H9 (cell line): Measurements from ENCODE around the gene HMGCS2. TPM values are rescaled to one million over a fixed set of nuclear protein-coding genes. Genes with fewer than 3 reads are reported as not detected.

Source experiments
- DNase-seq: peaks from one replicate; pipeline ENCODE4 v3.0.0-alpha.2; 2017
- H2AFZ ChIP-seq: one replicate; pipeline ENCODE4 v1.6.1; 2013; ENCODE audit warnings: mild to moderate bottlenecking, low read length, control low read depth, moderate library complexity
- H2AK5ac ChIP-seq: 2 replicates; pipeline ENCODE4 v1.6.1; 2013; ENCODE audit warnings: low read length, control low read depth, mixed read lengths; ENCODE audit not compliant: insufficient read length
- H2BK120ac ChIP-seq: one replicate; pipeline ENCODE4 v1.6.1; 2013; ENCODE audit warnings: low read depth, mild to moderate bottlenecking, low read length, control low read depth, inconsistent platforms; ENCODE audit not compliant: poor library complexity, severe bottlenecking
- H2BK12ac ChIP-seq: 2 replicates; pipeline ENCODE4 v1.6.1; 2013; ENCODE audit warnings: low read length, control low read depth, mixed read lengths, low read depth; ENCODE audit not compliant: insufficient read length
- H2BK15ac ChIP-seq: 2 replicates; pipeline ENCODE4 v1.6.1; 2013; ENCODE audit warnings: low read depth, low read length, control low read depth
- H2BK20ac ChIP-seq: one replicate; pipeline ENCODE4 v1.6.1; 2013; ENCODE audit warnings: low read depth, mild to moderate bottlenecking, low read length, control low read depth, inconsistent platforms; ENCODE audit not compliant: poor library complexity, severe bottlenecking
- H2BK5ac ChIP-seq: 2 replicates; pipeline ENCODE4 v1.6.1; 2013; ENCODE audit warnings: low read length, control low read depth, mixed read lengths; ENCODE audit not compliant: insufficient read length
- H3K14ac ChIP-seq: 2 replicates; pipeline ENCODE4 v1.6.1; 2013; ENCODE audit warnings: low read length, control low read depth; ENCODE audit not compliant: insufficient read depth
- H3K18ac ChIP-seq: 2 replicates; pipeline ENCODE4 v1.6.1; 2013; ENCODE audit warnings: low read depth, mild to moderate bottlenecking, mixed read lengths, low read length, control low read depth; ENCODE audit not compliant: insufficient read length
- H3K23ac ChIP-seq: 2 replicates; pipeline ENCODE4 v1.6.1; 2013; ENCODE audit warnings: low read length, control low read depth, mixed read lengths, low read depth; ENCODE audit not compliant: insufficient read length
- H3K23me2 ChIP-seq: 2 replicates; pipeline ENCODE4 v1.6.1; 2013; ENCODE audit warnings: low read depth, mild to moderate bottlenecking, mixed read lengths, low read length, control low read depth; ENCODE audit not compliant: insufficient read length, poor library complexity, severe bottlenecking
- H3K27ac ChIP-seq: 2 replicates; pipeline ENCODE4 v1.5.1; 2013; ENCODE audit warnings: low read length, control low read depth, mixed read lengths, low read depth; ENCODE audit not compliant: insufficient read length
- H3K27me3 ChIP-seq: 2 replicates; pipeline ENCODE4 v1.6.1; 2013; ENCODE audit warnings: low read length, control low read depth, inconsistent platforms; ENCODE audit not compliant: insufficient read depth
- H3K4ac ChIP-seq: 2 replicates; pipeline ENCODE4 v1.6.1; 2013; ENCODE audit warnings: low read depth, mild to moderate bottlenecking, control low read depth, inconsistent platforms, low read length, moderate library complexity
- H3K4me1 ChIP-seq: 2 replicates; pipeline ENCODE4 v1.6.1; 2013; ENCODE audit warnings: low read length, control low read depth, inconsistent platforms; ENCODE audit not compliant: insufficient read depth
- H3K4me2 ChIP-seq: 2 replicates; pipeline ENCODE4 v1.6.1; 2013; ENCODE audit warnings: low read length, control low read depth, mixed read lengths; ENCODE audit not compliant: insufficient read length, insufficient read depth
- H3K56ac ChIP-seq: 2 replicates; pipeline ENCODE4 v1.6.1; 2013; ENCODE audit warnings: low read depth, mild to moderate bottlenecking, mixed read lengths, low read length, control low read depth; ENCODE audit not compliant: insufficient read length
- H3K79me1 ChIP-seq: 2 replicates; pipeline ENCODE4 v1.6.1; 2013; ENCODE audit warnings: low read depth, mild to moderate bottlenecking, moderate library complexity, low read length, control low read depth, inconsistent platforms; ENCODE audit not compliant: insufficient read depth, poor library complexity, severe bottlenecking
- H3K79me2 ChIP-seq: 2 replicates; pipeline ENCODE4 v1.6.1; 2013; ENCODE audit warnings: low read length, control low read depth, inconsistent platforms; ENCODE audit not compliant: insufficient read depth
- H3K9ac ChIP-seq: 2 replicates; pipeline ENCODE4 v1.6.1; 2013; ENCODE audit warnings: low read length, control low read depth, mixed read lengths; ENCODE audit not compliant: insufficient read length; ENCODE audit errors: extremely low read depth
- H3K9me3 ChIP-seq: one replicate; pipeline ENCODE4 v1.6.1; 2013; ENCODE audit warnings: low read depth, low read length, inconsistent platforms; ENCODE audit not compliant: control insufficient read depth
- H3T11ph ChIP-seq: one replicate; pipeline ENCODE4 v1.6.1; 2013; ENCODE audit warnings: mild to moderate bottlenecking, low read length, control low read depth, inconsistent platforms
- H4K20me1 ChIP-seq: one replicate; pipeline ENCODE4 v1.6.1; 2013; ENCODE audit not compliant: control insufficient read depth, insufficient read length, insufficient read depth
- H4K5ac ChIP-seq: 2 replicates; pipeline ENCODE4 v1.6.1; 2013; ENCODE audit warnings: low read depth, mild to moderate bottlenecking, mixed read lengths, low read length, control low read depth; ENCODE audit not compliant: insufficient read length
- H4K8ac ChIP-seq: replicated peaks from 2 replicates; pipeline ENCODE4 v1.6.1; 2013; ENCODE audit warnings: low read length, control low read depth, mixed read lengths, low read depth; ENCODE audit not compliant: insufficient read length
- H4K91ac ChIP-seq: 2 replicates; pipeline ENCODE4 v1.6.1; 2013; ENCODE audit warnings: low read depth, mild to moderate bottlenecking, moderate library complexity, mixed read lengths, low read length, control low read depth; ENCODE audit not compliant: insufficient read length
- H3K27ac Mint-ChIP-seq, 3 experiments: 2 replicates in 2 of 3; 3 replicates in 1 of 3; pipeline ENCODE4 v1.8.0; 2020 to 2021; ENCODE audit warnings: mixed read lengths in 3 of 3, mild to moderate bottlenecking in 1 of 3, moderate library complexity in 1 of 3
- H3K27me3 Mint-ChIP-seq: 2 replicates; pipeline ENCODE4 v1.8.0; 2021; ENCODE audit warnings: low read depth, mild to moderate bottlenecking, moderate library complexity, mixed read lengths
- H3K36me3 Mint-ChIP-seq, 3 experiments: 2 replicates in 2 of 3; 3 replicates in 1 of 3; pipeline ENCODE4 v1.8.0; 2020 to 2021; ENCODE audit warnings: low read depth in 3 of 3, mixed read lengths in 3 of 3; ENCODE audit not compliant: insufficient read depth in 1 of 3
- H3K4me1 Mint-ChIP-seq, 2 experiments: 2 replicates each; pipeline ENCODE4 v1.8.0; 2020; ENCODE audit warnings: mixed read lengths in 2 of 2
- H3K4me3 Mint-ChIP-seq, 2 experiments: 2 replicates in 1 of 2; 3 replicates in 1 of 2; pipeline ENCODE4 v1.8.0; 2020 to 2021; ENCODE audit warnings: mild to moderate bottlenecking in 2 of 2, mixed read lengths in 2 of 2, moderate library complexity in 1 of 2
- H3K9me3 Mint-ChIP-seq, 2 experiments: 2 replicates in 1 of 2; 3 replicates in 1 of 2; pipeline ENCODE4 v1.8.0; 2020; ENCODE audit warnings: mild to moderate bottlenecking in 2 of 2, mixed read lengths in 2 of 2, moderate library complexity in 1 of 2
- CTCF ChIP-seq: fragments of 200-600 bp; sonication (generic); conservative IDR thresholded peaks from 3 replicates; pipeline ENCODE4 v1.8.0; 2021; ENCODE audit warnings: antibody characterized with exemption, mild to moderate bottlenecking
- WGBS: extraction: QIAGEN DNeasy Blood & Tissue Kit; methylation state at CpG from one replicate; pipeline ENCODE4 v1.1.7; 2013; ENCODE audit warnings: missing lambda C conversion rate, low lambda C conversion rate, mixed read lengths; ENCODE audit not compliant: insufficient read length; ENCODE audit errors: extremely low coverage; 5-methylcytosine and 5-hydroxymethylcytosine counted together
- total RNA-seq: library from RNA; stranded (reverse); gene quantifications from 2 replicates; pipeline ENCODE4 v1.2.1, GENCODE V29; 2021

The HMGCS2 gene
- total RNA-seq, 1 experiment from 2014 or later = not detected

- H3K4me2 ChIP-seq = no peak overlapping the region
- WGBS = no CpG with 5 or more reads among the region's 2 CpGs
Measured at GRCh38 chr1:119772298-119772697, 3.6 kb upstream of the HMGCS2 start.

More at GRCh38 chr1:119772298-119772697, 3.6 kb upstream of the HMGCS2 start:
- Histone ChIP-seq H3K14ac (no peak overlapping the region), H4K5ac (no peak overlapping the region), H3K23me2 (no peaks in the 10 kb centered on the region), H2BK12ac (no peak overlapping the region), H2BK20ac (no peak overlapping the region), H3K79me1 (no peaks in the 10 kb centered on the region), H3K79me2 (no peaks in the 10 kb centered on the region), H2BK15ac (no peak overlapping the region), H3K27ac (no peak overlapping the region), H3K9me3 (no peaks in the 10 kb centered on the region), H4K91ac (no peak overlapping the region), H3K23ac (no peak overlapping the region), H4K20me1 (no peaks in the 10 kb centered on the region), H2BK5ac (no peak overlapping the region), H3K4ac (no peak overlapping the region), H3K18ac (no peak overlapping the region), H2AFZ (no peak overlapping the region), H3K9ac (no peak overlapping the region), H3T11ph (no peak overlapping the region), H3K4me1 (peaks cover 5% of the 10 kb centered on the region; the same call in 1 of the 2 replicates), H4K8ac (no peak overlapping the region), H3K56ac (no peak overlapping the region), H2AK5ac (no peak overlapping the region), H3K27me3 (no peaks in the 10 kb centered on the region), H2BK120ac (no peak overlapping the region)
- Mint-ChIP-seq H3K9me3 (no peaks in the 10 kb centered on the region), H3K27ac (no peak overlapping the region), H3K4me3 (no peak overlapping the region), H3K36me3 (no peaks in the 10 kb centered on the region), H3K27me3 (peaks cover 2% of the 10 kb centered on the region; the same call in 1 of the 2 replicates), H3K4me1 (peaks cover 13 to 16% of the 10 kb centered on the region in 2 experiments)
- DNase-seq = no peak
- TF ChIP-seq CTCF = no peak
